Mesenchymal stem cell (in vitro differentiated cells and primary cell): ENCODE measurements around the gene ACKR2.

Source experiments
- DNase-seq: peaks from one replicate; pipeline ENCODE4 v3.0.0-alpha.2; 2013
- H2AFZ ChIP-seq: one replicate; pipeline ENCODE4 v1.6.1; 2013; ENCODE audit warnings: low read depth, mild to moderate bottlenecking, control low read depth, inconsistent platforms, low read length, moderate library complexity
- H2AK5ac ChIP-seq: 2 replicates; pipeline ENCODE4 v1.6.1; 2013; ENCODE audit warnings: low read length, moderate library complexity, mild to moderate bottlenecking, inconsistent platforms; ENCODE audit not compliant: severe bottlenecking
- H2BK120ac ChIP-seq: one replicate; pipeline ENCODE4 v1.6.1; 2013; ENCODE audit warnings: low read depth, mild to moderate bottlenecking, inconsistent platforms, low read length, moderate library complexity
- H2BK12ac ChIP-seq, 2 experiments: one replicate each; pipeline ENCODE4 v1.6.1; 2013; ENCODE audit warnings: inconsistent platforms in 2 of 2, low read length in 2 of 2, mild to moderate bottlenecking in 2 of 2, moderate library complexity in 2 of 2, control low read depth in 1 of 2
- H2BK15ac ChIP-seq: one replicate; pipeline ENCODE4 v1.6.1; 2013; ENCODE audit warnings: mild to moderate bottlenecking, low read depth, inconsistent platforms; ENCODE audit not compliant: poor library complexity, severe bottlenecking
- H2BK5ac ChIP-seq: 2 replicates; pipeline ENCODE4 v1.6.1; 2013; ENCODE audit warnings: low read depth, mild to moderate bottlenecking, low read length, control low read depth, inconsistent platforms; ENCODE audit not compliant: poor library complexity, severe bottlenecking
- H3K14ac ChIP-seq, 2 experiments: one replicate each; pipeline ENCODE4 v1.6.1; 2013; ENCODE audit warnings: inconsistent platforms in 2 of 2, low read length in 2 of 2, control low read depth in 1 of 2, mild to moderate bottlenecking in 1 of 2, moderate library complexity in 1 of 2
- H3K18ac ChIP-seq, 2 experiments: one replicate each; pipeline ENCODE4 v1.6.1; 2013; ENCODE audit warnings: inconsistent platforms in 2 of 2, low read length in 2 of 2, control low read depth in 1 of 2, low read depth in 1 of 2, mild to moderate bottlenecking in 1 of 2
- H3K23ac ChIP-seq, 2 experiments: one replicate each; pipeline ENCODE4 v1.6.1; 2013; ENCODE audit warnings: inconsistent platforms in 2 of 2, low read length in 2 of 2, mild to moderate bottlenecking in 2 of 2, moderate library complexity in 2 of 2, control low read depth in 1 of 2
- H3K27ac ChIP-seq: 2 replicates; pipeline ENCODE4 v1.5.1; 2013; ENCODE audit warnings: mild to moderate bottlenecking, moderate library complexity, low read length, control low read depth, inconsistent platforms; ENCODE audit not compliant: poor library complexity, severe bottlenecking
- H3K27me3 ChIP-seq, 2 experiments: 2 replicates each; pipeline versions ENCODE4 v1.6.1 to v1.7.0; 2013; ENCODE audit warnings: low read length in 2 of 2, mild to moderate bottlenecking in 2 of 2, moderate library complexity in 2 of 2, control low read depth in 1 of 2, inconsistent platforms in 1 of 2; ENCODE audit not compliant: control insufficient read depth in 1 of 2, insufficient read depth in 1 of 2
- H3K36me3 ChIP-seq, 2 experiments: 2 replicates each; pipeline versions ENCODE4 v1.6.1 to v1.7.0; 2013; ENCODE audit warnings: low read length in 2 of 2, control low read depth in 1 of 2, inconsistent platforms in 1 of 2, low read depth in 1 of 2, mild to moderate bottlenecking in 1 of 2; ENCODE audit not compliant: insufficient read depth in 2 of 2, control insufficient read depth in 1 of 2
- H3K4ac ChIP-seq, 2 experiments: one replicate each; pipeline ENCODE4 v1.6.1; 2013; ENCODE audit warnings: inconsistent platforms in 2 of 2, low read length in 2 of 2, mild to moderate bottlenecking in 2 of 2, moderate library complexity in 2 of 2, control low read depth in 1 of 2, low read depth in 1 of 2
- H3K4me1 ChIP-seq: 2 replicates; pipeline ENCODE4 v1.6.1; 2013; ENCODE audit warnings: low read depth, low read length, control low read depth; ENCODE audit not compliant: control insufficient read depth, insufficient read depth
- H3K4me2 ChIP-seq: 2 replicates; pipeline ENCODE4 v1.6.1; 2013; ENCODE audit warnings: low read length, mild to moderate bottlenecking, inconsistent platforms; ENCODE audit not compliant: poor library complexity, severe bottlenecking
- H3K4me3 ChIP-seq, 2 experiments: 2 replicates each; pipeline versions ENCODE4 v1.5.1 to v1.7.0; 2013; ENCODE audit warnings: low read length in 2 of 2, mild to moderate bottlenecking in 2 of 2, control low read depth in 1 of 2, low read depth in 1 of 2; ENCODE audit not compliant: insufficient read depth in 1 of 2
- H3K79me1 ChIP-seq: replicated peaks from 2 replicates; pipeline ENCODE4 v1.6.1; 2013; ENCODE audit warnings: mild to moderate bottlenecking, control low read depth, low read length, inconsistent platforms; ENCODE audit not compliant: poor library complexity, severe bottlenecking
- H3K9ac ChIP-seq: 2 replicates; pipeline ENCODE4 v1.7.0; 2013; ENCODE audit warnings: mild to moderate bottlenecking, low read length, moderate library complexity
- H3K9me3 ChIP-seq: 2 replicates; pipeline ENCODE4 v1.7.0; 2013; ENCODE audit warnings: mild to moderate bottlenecking, low read length; ENCODE audit not compliant: control insufficient read depth
- H4K8ac ChIP-seq: one replicate; pipeline ENCODE4 v1.6.1; 2013; ENCODE audit warnings: inconsistent platforms, mild to moderate bottlenecking, low read length, moderate library complexity
- H4K91ac ChIP-seq: one replicate; pipeline ENCODE4 v1.6.1; 2013; ENCODE audit warnings: mild to moderate bottlenecking, low read length, inconsistent platforms
- WGBS: methylation state at CpG from one replicate; pipeline ENCODE4 v1.1.7; 2013; ENCODE audit warnings: mixed read lengths; 5-methylcytosine and 5-hydroxymethylcytosine counted together

The ACKR2 gene

GRCh38 chr3:42764561-42765295, 44.5 kb upstream of the ACKR2 start:
- no peak for DNase-seq
- H2AK5ac ChIP-seq = no peak overlapping the region
- H4K91ac ChIP-seq = no peak overlapping the region
- no peak overlapping the region for H3K27ac ChIP-seq
- no peak overlapping the region for H4K8ac ChIP-seq
- H3K23ac ChIP-seq = no peak overlapping the region
- H3K79me1 ChIP-seq = no peaks in the 10 kb centered on the region
- no peaks in the 10 kb centered on the region for H3K9me3 ChIP-seq
- H2BK120ac ChIP-seq = no peak overlapping the region
- H2AFZ ChIP-seq = no peak overlapping the region
- H3K18ac ChIP-seq = no peak overlapping the region
- H3K4ac ChIP-seq = no peak overlapping the region
- H3K4me1 ChIP-seq = no peaks in the 10 kb centered on the region
- peaks cover 0 to 7% of the 10 kb centered on the region in 2 experiments for H3K27me3 ChIP-seq
- H3K4me2 ChIP-seq = no peak overlapping the region
- no peak overlapping the region for H3K14ac ChIP-seq
- H3K9ac ChIP-seq = no peak overlapping the region
- H3K4me3 ChIP-seq = no peak overlapping the region
- H2BK12ac ChIP-seq = no peak overlapping the region
- H2BK5ac ChIP-seq = no peak overlapping the region
- no peak overlapping the region for H2BK15ac ChIP-seq
- H3K36me3 ChIP-seq = no peaks in the 10 kb centered on the region
- WGBS = 95% methylated on average over 3 of the region's 3 CpGs

DNA sequence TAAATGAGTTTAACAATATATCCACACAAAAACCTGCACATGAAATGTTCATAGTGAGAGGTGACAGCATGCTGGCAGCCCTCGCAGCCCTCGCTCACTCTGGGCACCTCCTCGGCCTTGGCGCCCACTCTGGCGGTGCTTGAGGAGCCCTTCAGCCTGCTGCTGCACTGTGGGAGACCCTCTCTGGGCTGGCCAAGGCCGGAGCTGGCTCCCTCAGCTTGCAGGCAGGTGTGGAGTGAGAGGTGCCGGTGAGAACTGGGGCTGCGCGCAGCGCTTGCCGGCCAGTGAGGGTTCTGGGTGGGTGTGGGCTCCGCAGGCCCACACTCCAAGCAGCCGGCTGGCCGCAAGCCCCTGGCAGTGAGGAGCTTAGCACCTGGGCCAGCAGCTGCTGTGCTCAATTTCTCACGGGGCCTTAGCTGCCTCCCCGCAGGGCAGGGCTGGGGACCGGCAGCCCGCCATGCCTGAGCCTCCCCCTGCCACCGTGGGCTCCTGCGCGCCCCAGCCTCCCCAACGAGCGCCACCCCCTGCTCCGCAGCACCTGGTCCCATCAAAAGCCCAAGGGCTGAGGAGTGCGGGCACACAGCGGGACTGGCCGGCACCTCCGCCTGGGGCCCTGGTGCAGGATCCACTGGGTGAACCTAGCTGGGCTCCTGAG, 39.6 kb upstream of the ACKR2 start:
- H3K14ac ChIP-seq = no peak overlapping the region
- H3K79me1 ChIP-seq = no peaks in the 10 kb centered on the region
- no peaks in the 10 kb centered on the region for H3K27me3 ChIP-seq
- no peak overlapping the region for H3K18ac ChIP-seq
- no peaks in the 10 kb centered on the region for H3K36me3 ChIP-seq
- no peak overlapping the region for H3K23ac ChIP-seq
- H2AFZ ChIP-seq = no peak overlapping the region
- H2BK12ac ChIP-seq = no peak overlapping the region
- H4K91ac ChIP-seq = no peak overlapping the region
- no peaks in the 10 kb centered on the region for H3K9me3 ChIP-seq
- H3K4me2 ChIP-seq = no peak overlapping the region
- no peak overlapping the region for H2BK5ac ChIP-seq
- H3K9ac ChIP-seq = no peak overlapping the region
- no peak overlapping the region for H2AK5ac ChIP-seq
- no peak overlapping the region for H2BK15ac ChIP-seq
- no peak overlapping the region for H3K4ac ChIP-seq
- no peak overlapping the region for H2BK120ac ChIP-seq
- no peak overlapping the region for H3K27ac ChIP-seq
- no peak for DNase-seq
- H3K4me3 ChIP-seq = no peak overlapping the region
- H3K4me1 ChIP-seq = peaks cover 9% of the 10 kb centered on the region
- no peak overlapping the region for H4K8ac ChIP-seq
- 91% methylated on average over 27 of the region's 28 CpGs for WGBS

- no peak overlapping the region for H3K4me3 ChIP-seq
- H4K91ac ChIP-seq = no peak overlapping the region
- H3K79me1 ChIP-seq = no peaks in the 10 kb centered on the region
- no peak overlapping the region for H3K4me2 ChIP-seq
- no peak overlapping the region for H3K27ac ChIP-seq
- H2AFZ ChIP-seq = no peak overlapping the region
- peaks cover 9% of the 10 kb centered on the region for H3K4me1 ChIP-seq
- no peak overlapping the region for H2BK15ac ChIP-seq
- no peaks in the 10 kb centered on the region for H3K9me3 ChIP-seq
- H3K18ac ChIP-seq = no peak overlapping the region
- no peak overlapping the region for H3K4ac ChIP-seq
- H3K36me3 ChIP-seq = no peaks in the 10 kb centered on the region
- no peak overlapping the region for H3K9ac ChIP-seq
- no peak overlapping the region for H4K8ac ChIP-seq
- H2BK120ac ChIP-seq = no peak overlapping the region
- no peak overlapping the region for H3K23ac ChIP-seq
- no peak overlapping the region for H2AK5ac ChIP-seq
- no peak overlapping the region for H3K14ac ChIP-seq
- no peak overlapping the region for H2BK12ac ChIP-seq
- WGBS = no CpG with 5 or more reads among the region's 1 CpG
- DNase-seq = no peak
- H3K27me3 ChIP-seq = no peaks in the 10 kb centered on the region
- no peak overlapping the region for H2BK5ac ChIP-seq
Measured at GRCh38 chr3:42771271-42771670, 38.0 kb upstream of the ACKR2 start.

- Histone ChIP-seq H3K27me3 (no peaks in the 10 kb centered on the region), H2BK5ac (no peak within 1 kb of the TSS), H3K27ac (no peak within 1 kb of the TSS), H2AK5ac (no peak within 1 kb of the TSS), H2AFZ (no peak within 1 kb of the TSS), H3K4ac (no peak within 1 kb of the TSS), H2BK15ac (no peak within 1 kb of the TSS), H3K36me3 (no peaks in the 10 kb centered on the region), H3K9me3 (no peaks in the 10 kb centered on the region), H3K18ac (peak within 1 kb of the TSS in 1 of 2 experiments; percentile 70), H4K91ac (no peak within 1 kb of the TSS), H3K4me1 (peaks cover 9% of the 10 kb centered on the region), H4K8ac (no peak within 1 kb of the TSS), H2BK12ac (no peak within 1 kb of the TSS), H3K9ac (peak within 1 kb of the TSS; percentile 92), H2BK120ac (no peak within 1 kb of the TSS), H3K23ac (peak within 1 kb of the TSS in 1 of 2 experiments; percentile 70), H3K4me3 (peak within 1 kb of the TSS; percentile 56 to 81), H3K79me1 (no peaks in the 10 kb centered on the region), H3K4me2 (peak within 1 kb of the TSS; percentile 86), H3K14ac (peak within 1 kb of the TSS in 1 of 2 experiments; percentile 36)
- 4% methylated on average over 60 of the region's 63 CpGs for WGBS
- peak; percentile 95 for DNase-seq
Measured at GRCh38 chr3:42772670-42773408, 36.4 kb upstream of the ACKR2 start, which contains the start of gene CCDC13. CCDC13 (minus strand) TSS chr3:42773253; CDS start chr3:42758345, 14,908 bp downstream.
